Omental fat pad (tissue), 4 donors: ENCODE measurements around the gene MRPL2. TPM values are rescaled to one million over a fixed set of nuclear protein-coding genes. Genes with fewer than 3 reads are reported as not detected.

ENCODE experiments used
- ATAC-seq: fragments of 150-250 bp; one replicate; pipeline ENCODE4 v1.9.1; 2016; ENCODE audit warnings: mild to moderate bottlenecking, moderate library complexity; ENCODE audit not compliant: low FRiP score
- DNase-seq: peaks from one replicate; pipeline ENCODE4 v3.0.0-alpha.2; 2019; ENCODE audit warnings: low spot score
- total RNA-seq, 4 donors: library from RNA; depleted of rRNA; stranded (reverse); fragments of >200 nt; gene quantifications; one replicate each; pipeline ENCODE4 v1.1.0, GENCODE V29; 2016
- TF ChIP-seq, protein P1 (sequence below), 3 donors: fragments of 450-650 bp; IDR thresholded peaks; one replicate each; pipeline ENCODE4 v1.5.1; 2016 to 2017; ENCODE audit warnings: antibody characterized with exemption in 3 of 3, mild to moderate bottlenecking in 3 of 3, moderate library complexity in 2 of 3

MRPL2 gene
- total RNA-seq, 4 donors from 2014 or later: 10.7 to 32.2 (median 19.3) TPM

DNA sequence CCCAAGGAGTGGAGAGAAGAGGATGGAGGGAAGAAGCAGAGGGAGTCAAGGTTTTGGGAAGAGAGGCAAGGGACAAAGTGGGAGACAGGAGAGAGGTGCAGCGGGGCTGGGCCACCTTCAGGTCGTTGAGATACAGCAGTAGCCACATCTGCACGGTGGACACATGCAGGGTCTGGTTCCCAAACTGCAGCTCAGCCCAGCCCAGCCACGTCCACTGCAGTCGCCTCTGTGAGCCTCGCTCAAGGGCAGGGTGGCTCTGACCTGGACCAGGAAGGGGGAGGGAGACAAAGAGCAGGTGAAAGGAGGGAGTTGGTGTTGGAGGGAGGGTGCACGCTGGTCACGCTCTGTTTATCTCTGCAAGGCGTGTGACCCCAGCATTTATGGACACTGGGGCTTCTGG lies 20.5 kb downstream of the MRPL2 start:
- ATAC-seq: no peak
- DNase-seq: no peak
- TF ChIP-seq, protein P1, sequence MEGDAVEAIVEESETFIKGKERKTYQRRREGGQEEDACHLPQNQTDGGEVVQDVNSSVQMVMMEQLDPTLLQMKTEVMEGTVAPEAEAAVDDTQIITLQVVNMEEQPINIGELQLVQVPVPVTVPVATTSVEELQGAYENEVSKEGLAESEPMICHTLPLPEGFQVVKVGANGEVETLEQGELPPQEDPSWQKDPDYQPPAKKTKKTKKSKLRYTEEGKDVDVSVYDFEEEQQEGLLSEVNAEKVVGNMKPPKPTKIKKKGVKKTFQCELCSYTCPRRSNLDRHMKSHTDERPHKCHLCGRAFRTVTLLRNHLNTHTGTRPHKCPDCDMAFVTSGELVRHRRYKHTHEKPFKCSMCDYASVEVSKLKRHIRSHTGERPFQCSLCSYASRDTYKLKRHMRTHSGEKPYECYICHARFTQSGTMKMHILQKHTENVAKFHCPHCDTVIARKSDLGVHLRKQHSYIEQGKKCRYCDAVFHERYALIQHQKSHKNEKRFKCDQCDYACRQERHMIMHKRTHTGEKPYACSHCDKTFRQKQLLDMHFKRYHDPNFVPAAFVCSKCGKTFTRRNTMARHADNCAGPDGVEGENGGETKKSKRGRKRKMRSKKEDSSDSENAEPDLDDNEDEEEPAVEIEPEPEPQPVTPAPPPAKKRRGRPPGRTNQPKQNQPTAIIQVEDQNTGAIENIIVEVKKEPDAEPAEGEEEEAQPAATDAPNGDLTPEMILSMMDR (IDR thresholded peaks at IDR 0.05): no peak

DNA sequence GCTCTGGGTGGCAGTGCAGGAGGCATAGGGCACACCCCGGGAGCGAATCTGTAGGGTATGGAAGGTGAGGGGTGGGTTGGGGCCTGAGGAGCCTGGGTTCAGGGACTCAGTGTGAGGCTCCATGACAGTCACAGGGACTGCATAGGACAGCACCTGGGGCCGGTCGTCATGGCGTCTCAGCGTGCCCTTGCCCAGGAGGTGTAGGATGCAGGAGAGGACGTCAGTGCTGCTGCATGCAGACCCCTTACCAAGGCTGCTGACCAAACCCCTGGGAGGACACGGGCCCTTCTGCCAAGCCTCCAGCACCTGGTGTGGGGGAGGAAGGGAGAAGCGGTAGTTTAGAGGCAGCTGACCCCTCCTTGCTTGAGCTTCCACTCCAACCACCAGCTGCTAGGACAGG lies 21.5 kb downstream of the MRPL2 start:
- TF ChIP-seq, protein P1 (IDR thresholded peaks at IDR 0.05): no peak
- no peak for DNase-seq

DNA sequence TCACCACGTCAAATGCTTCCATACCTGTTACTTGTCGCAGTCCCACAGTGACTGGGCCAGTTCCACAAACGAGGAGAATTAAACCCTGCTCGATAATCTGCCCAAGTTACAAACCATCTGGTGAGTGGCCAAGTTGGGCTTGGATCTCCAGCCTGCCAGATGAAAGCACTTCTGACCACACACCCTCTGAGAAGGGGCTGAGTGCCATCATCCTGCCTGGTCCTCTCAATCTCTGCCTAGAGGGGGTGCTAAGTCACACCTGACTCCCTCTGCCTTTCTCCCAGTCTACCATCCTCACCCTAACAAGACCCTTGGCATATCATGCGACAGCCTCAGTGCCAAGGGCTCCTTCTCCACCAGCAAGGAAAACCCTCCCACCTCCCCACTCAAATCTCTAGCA lies 22.0 kb downstream of the MRPL2 start:
- no peak for ATAC-seq
- DNase-seq: no peak
- TF ChIP-seq, protein P1 (IDR thresholded peaks at IDR 0.05): no peak

More for the DNA sequence above, 21.5 kb downstream of the MRPL2 start:
- ATAC-seq: no peak

DNA sequence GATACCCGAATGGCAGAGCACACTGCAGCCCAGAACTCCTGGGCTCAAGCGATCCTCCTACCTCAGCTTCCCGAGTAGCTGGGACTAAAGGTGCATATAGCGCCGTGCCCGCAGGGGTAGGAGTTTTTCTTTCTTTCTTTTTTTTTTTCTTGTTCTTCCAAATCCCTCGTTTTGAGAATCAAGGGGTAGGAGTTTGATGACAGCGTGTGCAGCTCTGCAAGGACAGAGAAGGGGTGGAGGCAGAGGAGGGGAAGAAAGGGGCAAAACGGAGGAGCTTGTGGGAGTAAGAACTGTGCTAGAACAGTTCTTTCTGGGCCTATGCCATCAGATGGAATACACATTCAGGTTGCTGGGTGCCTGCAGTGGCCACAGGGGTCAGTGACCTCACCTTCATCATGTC lies 22.5 kb downstream of the MRPL2 start:
- DNase-seq: no peak
- TF ChIP-seq, protein P1 (IDR thresholded peaks at IDR 0.05): no peak
- no peak for ATAC-seq

DNA sequence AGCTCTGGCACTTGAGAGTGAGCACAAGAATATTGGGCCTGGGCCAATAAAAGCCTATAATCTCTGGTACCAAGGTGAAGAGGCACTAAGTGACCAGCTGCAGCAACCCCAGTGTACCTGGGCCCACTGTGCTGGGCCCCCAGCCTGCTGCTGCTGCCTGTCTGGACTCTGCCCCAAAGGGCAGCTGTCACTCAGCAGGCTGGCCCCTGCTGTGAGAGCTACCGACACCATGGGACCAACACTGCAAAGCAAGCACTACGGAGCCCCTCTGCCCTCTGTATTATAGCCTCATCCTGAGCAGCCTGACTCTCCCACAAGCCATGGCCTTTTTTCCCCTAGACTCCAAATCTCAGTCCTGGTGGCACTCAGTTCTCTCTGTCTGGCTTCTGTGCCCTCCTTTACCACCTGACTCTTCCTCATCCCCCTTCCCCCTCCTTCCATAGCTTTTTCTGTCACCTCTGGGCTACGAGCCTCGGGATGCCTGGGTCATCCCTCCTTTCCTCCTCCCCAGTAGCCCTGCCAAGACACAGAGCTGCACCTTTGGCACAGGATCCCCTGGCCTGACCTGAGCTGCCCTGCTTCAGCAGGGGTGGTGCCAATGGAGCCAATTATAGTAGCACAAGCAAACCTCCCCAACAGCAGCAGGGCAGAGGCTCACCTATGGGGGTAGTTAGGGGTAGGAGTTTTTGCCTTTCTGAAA lies 23.6 kb downstream of the MRPL2 start:
- DNase-seq: no peak
- TF ChIP-seq, protein P1 (IDR thresholded peaks at IDR 0.05): no peak
- no peak for ATAC-seq

DNA sequence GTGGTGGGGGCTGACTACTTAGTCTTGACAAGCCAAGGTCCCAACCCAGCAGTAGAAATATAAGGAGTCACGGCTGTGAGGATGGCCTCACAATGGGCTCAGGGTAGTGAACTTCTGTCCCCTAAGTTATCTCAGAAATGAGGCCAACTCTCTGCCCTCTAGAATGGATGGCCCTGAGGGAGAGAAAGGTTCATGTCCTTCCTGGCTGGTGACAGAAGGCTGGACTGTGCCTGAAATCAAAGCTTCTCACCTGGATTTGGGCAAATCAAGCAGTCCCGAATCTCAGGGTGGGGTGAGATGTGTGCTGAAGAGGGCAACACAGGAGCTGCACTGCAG lies 25.1 kb downstream of the MRPL2 start:
- ATAC-seq: no peak
- DNase-seq: no peak
- TF ChIP-seq, protein P1 (IDR thresholded peaks at IDR 0.05): no peak

DNA sequence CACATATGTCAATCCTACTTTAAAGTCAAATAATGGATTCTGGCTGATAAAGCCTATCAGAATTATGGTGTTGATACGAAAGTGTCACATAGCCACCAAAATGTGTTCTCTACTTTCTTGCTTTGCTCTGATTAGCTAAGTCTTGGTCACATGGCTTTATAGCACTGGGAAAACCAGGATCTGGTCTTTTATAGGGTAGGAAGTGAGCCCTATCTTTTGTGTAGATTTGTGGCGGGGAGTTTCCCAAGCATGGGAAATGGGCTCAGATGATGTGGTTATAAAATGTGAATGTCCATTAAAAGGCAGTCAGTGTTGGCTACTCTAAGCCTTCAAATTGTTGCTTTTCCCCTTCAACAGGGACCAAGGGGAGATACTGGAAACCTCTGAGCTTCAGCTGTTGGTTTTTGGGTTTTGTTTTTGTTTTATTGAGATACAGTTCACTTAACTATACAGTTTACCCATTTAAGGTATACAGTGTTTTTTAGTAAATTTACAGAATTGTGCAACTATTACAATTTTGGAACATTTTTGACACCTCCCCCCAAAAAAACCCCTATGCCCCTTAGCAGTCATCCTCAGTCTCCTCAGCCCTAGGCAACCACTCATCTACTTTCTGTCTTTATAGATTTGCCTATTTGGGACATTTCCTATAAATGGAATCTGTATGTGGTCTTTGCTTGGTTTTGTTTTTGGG lies 25.6 kb downstream of the MRPL2 start:
- TF ChIP-seq, protein P1 (IDR thresholded peaks at IDR 0.05): no peak
- ATAC-seq: no peak
- DNase-seq: no peak
